OCI-LY3 (cell line): ENCODE data around the gene LARGE2.

Experiments
- EZH2phosphoT487 ChIP-seq: fragments of 200-600 bp; shearing (Covaris generic); IDR thresholded peaks from 2 replicates; pipeline ENCODE4 v1.6.1; 2018; ENCODE audit warnings: antibody characterized with exemption, mixed run types, low read depth
- TF ChIP-seq, protein P1 (sequence below): fragments of 200-600, 300-600 bp; sonication (generic); IDR thresholded peaks from 2 replicates; pipeline ENCODE4 v1.5.1; 2014; ENCODE audit warnings: antibody characterized with exemption, low read length, low read depth

DNA sequence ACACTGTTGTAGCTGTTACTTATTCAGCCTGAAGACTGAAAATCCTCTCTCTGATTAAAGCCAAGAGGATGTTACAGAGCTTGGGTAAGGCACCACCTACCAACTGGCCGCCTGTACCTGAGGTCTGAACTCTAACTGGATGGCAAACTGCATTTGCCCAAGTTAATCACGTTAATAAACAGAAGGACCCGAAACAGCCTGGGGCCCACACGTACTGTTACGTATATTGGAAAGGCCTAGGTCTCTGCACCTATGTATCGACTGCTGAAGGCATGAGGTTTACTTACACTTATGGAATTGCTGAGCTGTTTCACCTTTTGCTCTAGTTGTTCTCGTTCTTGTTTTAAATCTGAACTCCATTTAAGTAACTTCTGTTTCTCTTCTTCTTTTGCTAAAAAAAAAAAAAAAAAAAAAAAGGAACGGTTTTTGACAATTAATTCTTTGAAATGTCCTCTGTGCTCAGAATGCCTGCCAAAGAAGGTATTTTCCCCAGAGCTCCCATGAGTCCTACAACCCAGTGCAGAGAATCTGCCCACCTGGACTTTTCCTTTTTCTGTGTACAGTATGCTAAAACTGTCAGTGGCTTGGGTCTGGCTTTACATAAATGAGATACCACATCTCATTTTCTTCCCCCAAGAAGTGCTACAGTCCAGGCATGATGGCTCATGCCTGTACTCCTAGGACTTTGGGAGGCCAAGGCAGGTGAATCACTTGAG is 13.1 kb downstream of the LARGE2 start:
- TF ChIP-seq, protein P1, sequence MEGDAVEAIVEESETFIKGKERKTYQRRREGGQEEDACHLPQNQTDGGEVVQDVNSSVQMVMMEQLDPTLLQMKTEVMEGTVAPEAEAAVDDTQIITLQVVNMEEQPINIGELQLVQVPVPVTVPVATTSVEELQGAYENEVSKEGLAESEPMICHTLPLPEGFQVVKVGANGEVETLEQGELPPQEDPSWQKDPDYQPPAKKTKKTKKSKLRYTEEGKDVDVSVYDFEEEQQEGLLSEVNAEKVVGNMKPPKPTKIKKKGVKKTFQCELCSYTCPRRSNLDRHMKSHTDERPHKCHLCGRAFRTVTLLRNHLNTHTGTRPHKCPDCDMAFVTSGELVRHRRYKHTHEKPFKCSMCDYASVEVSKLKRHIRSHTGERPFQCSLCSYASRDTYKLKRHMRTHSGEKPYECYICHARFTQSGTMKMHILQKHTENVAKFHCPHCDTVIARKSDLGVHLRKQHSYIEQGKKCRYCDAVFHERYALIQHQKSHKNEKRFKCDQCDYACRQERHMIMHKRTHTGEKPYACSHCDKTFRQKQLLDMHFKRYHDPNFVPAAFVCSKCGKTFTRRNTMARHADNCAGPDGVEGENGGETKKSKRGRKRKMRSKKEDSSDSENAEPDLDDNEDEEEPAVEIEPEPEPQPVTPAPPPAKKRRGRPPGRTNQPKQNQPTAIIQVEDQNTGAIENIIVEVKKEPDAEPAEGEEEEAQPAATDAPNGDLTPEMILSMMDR = no peak
- TF ChIP-seq EZH2phosphoT487 = no peak
